NCI-H146 treated with DMSO at 0.1 percent for 48 hours (cell line): ENCODE results near the gene MDN1.

Experiments used
- DNase-seq: peaks from one replicate; lab custom pipeline; 2025; ENCODE audit not compliant: unreplicated experiment; lab: John Stamatoyannopoulos, UW

MDN1 gene

GRCh38 chr6:89703292-89703691 lies 116.3 kb downstream of the MDN1 start:
- DNase-seq: no peak

- no peak for DNase-seq
These were observed 117.2 kb downstream of the MDN1 start for GRCh38 chr6:89702349-89702748.

GRCh38 chr6:89695667-89696066 lies 123.9 kb downstream of the MDN1 start:
- no peak for DNase-seq

- DNase-seq: no peak
These were observed 125.2 kb downstream of the MDN1 start for GRCh38 chr6:89694428-89694827.

- no peak for DNase-seq
These were observed 126.4 kb downstream of the MDN1 start for GRCh38 chr6:89693207-89693606.

GRCh38 chr6:89692256-89692655 lies 127.3 kb downstream of the MDN1 start:
- no peak for DNase-seq

GRCh38 chr6:89690944-89691324 lies 128.7 kb downstream of the MDN1 start:
- DNase-seq: no peak

- peak; percentile 21 for DNase-seq
These were observed 129.9 kb downstream of the MDN1 start for GRCh38 chr6:89689732-89690131.

GRCh38 chr6:89688328-89688727 lies 131.3 kb downstream of the MDN1 start:
- no peak for DNase-seq

GRCh38 chr6:89685311-89685710 lies 134.3 kb downstream of the MDN1 start:
- DNase-seq: no peak

- DNase-seq: no peak
These were observed 136.6 kb downstream of the MDN1 start for GRCh38 chr6:89682991-89683390.

GRCh38 chr6:89681983-89682564 lies 137.5 kb downstream of the MDN1 start:
- no peak for DNase-seq

- no peak for DNase-seq
These were observed 139.0 kb downstream of the MDN1 start for GRCh38 chr6:89680551-89680950.

- DNase-seq: no peak
These were observed 139.4 kb downstream of the MDN1 start for GRCh38 chr6:89680150-89680549.

- DNase-seq: no peak
These were observed 140.1 kb downstream of the MDN1 start for GRCh38 chr6:89679215-89680120.

GRCh38 chr6:89678531-89678930 lies 141.1 kb downstream of the MDN1 start:
- no peak for DNase-seq

GRCh38 chr6:89675949-89676748 lies 143.4 kb downstream of the MDN1 start:
- no peak for DNase-seq

- DNase-seq: no peak
These were observed 148.5 kb downstream of the MDN1 start for GRCh38 chr6:89670935-89671565.

- DNase-seq: no peak
These were observed 150.6 kb downstream of the MDN1 start for GRCh38 chr6:89669002-89669401.

GRCh38 chr6:89667872-89668556 lies 151.6 kb downstream of the MDN1 start:
- no peak for DNase-seq
